ENCODE measurements around the gene KANSL1. TPM values are rescaled to one million over a fixed set of nuclear protein-coding genes. Genes with fewer than 3 reads are reported as not detected.
A peak's percentile ranks its signal among the peaks of the same experiment; 100 is the strongest.

KANSL1 gene
- total RNA-seq, 1 donor from 2014 or later: 112 TPM

DNA sequence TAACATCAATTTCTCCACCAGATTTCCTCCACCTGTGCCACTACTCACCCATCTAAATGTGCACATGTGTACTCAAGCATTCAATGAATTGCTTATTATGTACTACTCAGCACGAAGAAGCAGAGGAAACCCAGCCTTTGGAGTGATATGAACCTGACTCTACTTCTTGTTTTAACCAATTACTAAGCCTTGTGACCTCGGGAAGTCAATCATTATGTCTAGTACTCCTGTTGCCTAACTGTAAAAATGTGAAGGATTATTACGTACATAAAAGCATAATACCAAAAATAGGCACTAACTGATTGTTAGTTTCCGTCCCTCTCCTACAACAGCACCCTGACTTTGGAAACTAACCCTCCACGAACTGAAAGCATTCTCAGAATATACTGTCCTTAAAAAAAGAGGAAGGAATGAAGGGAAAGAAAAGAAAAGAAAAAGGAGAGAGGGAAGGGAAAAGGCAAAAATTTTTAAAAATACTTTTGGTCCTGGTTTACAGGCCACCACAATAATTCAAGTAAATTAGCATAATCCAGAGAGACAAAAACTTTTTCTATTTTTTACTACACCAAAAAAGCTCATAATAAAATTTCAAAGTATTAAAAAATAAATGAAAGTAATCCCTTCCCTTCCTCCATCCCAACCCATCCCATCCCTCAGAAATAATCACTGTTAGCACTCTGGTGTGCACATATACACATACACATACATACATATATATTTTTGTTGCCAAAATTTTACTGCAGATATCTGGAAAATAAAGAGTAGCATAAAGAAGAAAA lies 53.6 kb downstream of the KANSL1 start:
- no peak for DNase-seq

DNA sequence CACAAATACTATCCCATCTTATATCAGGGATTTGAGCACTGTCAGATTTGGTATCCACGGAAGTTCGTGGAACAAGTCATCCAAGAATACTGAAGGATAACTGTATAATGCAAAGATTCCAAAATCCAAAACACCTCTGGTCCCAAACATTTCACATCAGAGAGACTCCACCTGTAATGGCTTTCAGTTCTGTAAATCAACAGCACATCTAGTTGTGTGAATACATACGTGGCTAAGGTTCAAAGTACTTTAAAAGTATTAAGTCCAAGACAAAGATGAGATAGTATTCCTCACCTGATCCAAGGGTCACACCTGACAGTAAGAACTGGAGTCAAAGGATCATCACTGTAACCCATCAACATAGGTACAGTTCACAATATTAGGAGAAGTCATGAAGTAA lies 54.8 kb downstream of the KANSL1 start:
- no peak for DNase-seq

DNA sequence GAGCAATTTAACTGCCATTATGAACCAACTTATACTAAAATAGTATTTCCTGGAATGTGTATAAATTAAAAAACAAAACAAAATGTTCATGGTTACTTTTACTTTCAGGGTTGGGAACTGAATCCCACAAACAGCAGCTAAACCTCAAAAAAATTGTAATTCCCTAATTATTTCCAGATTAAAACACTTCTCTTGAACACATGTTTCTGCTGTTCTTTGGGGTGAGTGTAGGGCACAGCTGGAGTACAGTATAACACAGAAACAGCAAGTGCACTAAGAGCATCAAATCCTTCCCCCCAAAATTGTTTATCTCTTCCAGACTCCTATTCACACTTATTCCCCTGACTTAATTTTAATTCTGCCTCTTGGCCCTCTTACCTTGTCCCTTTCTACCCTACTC lies 56.4 kb downstream of the KANSL1 start:
- peak; percentile 33 for DNase-seq

DNA sequence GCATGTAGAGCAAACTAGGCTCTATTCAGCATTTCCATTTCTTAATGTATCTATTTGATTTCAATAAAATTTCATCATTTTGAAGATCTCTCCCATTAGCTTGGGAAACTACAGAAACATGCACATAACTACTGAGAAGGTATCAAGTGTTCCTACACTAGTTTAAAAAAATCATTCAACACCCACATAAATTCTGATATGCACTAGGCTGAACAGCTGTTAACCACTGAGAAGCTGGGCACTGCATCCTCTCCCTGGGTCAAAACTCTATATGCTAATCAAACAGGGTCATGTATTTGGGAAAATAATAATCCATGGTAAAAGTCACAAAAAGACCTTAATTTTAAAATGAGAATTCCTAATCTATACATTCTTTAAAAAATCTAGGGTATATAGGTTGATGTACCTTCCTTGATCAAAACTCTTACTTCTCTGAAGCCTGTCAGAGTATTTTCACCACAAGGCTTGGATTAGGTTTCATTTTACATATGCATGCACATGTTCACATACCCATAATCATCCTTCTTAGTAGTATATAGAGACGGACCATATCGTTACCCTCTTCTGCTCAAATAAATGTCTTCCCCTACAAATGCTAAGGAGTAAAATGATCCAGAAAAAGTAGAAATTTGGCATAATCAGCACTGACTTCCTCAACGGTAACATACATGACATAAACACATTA lies 57.2 kb downstream of the KANSL1 start:
- no peak for DNase-seq

- no peak for DNase-seq
Measured at GRCh38 chr17:46135126-46135812, 58.0 kb downstream of the KANSL1 start.

GRCh38 chr17:46129302-46129701 lies 63.9 kb downstream of the KANSL1 start:
- no peak for DNase-seq

DNA sequence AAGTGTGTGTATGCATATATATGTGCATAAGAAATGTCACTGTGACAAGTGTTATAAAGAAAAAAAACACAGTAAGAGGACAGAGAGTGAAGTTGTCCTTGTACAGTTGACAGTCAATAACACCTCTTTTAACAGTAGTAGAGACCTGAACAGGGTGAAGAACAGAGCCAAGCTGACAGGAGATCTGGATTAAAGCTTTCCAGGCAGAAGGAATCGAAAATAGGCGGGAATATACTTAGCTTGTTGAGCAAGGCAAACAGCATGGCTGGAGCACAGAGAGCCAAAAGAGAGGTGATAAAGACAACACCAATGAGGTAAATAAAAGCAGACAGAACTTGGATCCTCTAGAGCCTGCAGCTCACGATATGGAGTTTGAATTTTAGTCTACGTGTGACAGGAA lies 64.8 kb downstream of the KANSL1 start:
- DNase-seq: no peak

DNA sequence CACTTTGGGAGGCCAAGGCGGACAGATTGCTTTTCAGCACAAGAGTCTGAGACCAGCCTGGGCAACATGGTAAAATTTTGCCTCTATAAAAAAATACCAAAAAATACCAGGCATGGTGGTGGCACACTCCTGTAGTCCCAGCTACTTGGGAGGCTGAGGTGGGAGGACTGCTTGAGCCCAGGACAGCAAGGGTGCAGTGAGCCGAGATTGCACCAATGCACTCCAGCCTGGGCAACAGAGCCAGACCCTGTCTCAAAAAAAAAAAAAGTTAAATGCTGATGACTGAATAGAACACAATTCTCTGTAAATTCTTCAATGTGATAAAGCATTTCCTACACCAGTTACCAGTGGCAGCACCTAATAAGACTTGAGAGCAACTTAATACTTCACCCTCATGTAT lies 65.7 kb downstream of the KANSL1 start:
- DNase-seq: no peak

DNA sequence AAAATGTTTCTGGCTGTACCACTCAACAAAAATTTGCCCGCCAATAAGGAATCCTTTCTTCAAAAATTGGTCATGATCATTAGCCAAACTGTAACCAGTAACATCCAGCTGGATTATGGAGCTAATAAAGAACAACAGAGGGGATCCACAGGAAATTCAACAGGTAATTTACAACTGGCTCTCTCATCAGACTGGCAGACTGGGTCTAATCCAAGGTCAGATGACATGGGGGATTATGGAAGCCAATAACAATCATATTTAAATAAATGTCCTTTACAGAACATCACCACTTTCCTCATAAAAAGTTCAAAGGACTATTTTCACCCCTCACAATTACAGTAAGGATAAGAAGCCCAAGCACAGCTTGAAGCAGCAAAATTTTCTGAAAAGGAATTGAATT lies 66.4 kb downstream of the KANSL1 start:
- DNase-seq: no peak

GRCh38 chr17:46125831-46126230 lies 67.4 kb downstream of the KANSL1 start:
- DNase-seq: no peak

GRCh38 chr17:46124695-46125592 lies 68.3 kb downstream of the KANSL1 start:
- no peak for DNase-seq

GRCh38 chr17:46123607-46124006 lies 69.6 kb downstream of the KANSL1 start:
- no peak for DNase-seq

DNA sequence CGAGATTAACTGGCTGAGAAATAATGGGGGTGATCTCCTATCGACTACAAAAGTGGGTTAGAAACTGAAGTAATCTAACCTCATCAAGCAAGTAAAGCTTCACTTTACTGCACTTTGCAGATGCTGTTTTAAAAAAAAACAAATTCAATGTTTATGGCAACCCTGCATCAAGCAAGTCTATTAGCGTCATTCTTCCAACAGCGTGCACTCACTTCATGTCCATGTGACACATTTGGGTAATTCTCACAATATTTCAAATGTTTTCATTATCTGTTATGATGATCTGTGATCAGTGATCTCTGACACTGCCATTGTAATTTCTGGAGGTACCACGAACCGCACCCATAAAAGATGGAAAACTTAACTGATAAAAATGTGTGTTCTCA lies 70.8 kb downstream of the KANSL1 start:
- no peak for DNase-seq

GRCh38 chr17:46121841-46122485 lies 71.3 kb downstream of the KANSL1 start:
- no peak for DNase-seq

- DNase-seq: no peak
Measured at GRCh38 chr17:46121165-46121764, 72.0 kb downstream of the KANSL1 start.

DNA sequence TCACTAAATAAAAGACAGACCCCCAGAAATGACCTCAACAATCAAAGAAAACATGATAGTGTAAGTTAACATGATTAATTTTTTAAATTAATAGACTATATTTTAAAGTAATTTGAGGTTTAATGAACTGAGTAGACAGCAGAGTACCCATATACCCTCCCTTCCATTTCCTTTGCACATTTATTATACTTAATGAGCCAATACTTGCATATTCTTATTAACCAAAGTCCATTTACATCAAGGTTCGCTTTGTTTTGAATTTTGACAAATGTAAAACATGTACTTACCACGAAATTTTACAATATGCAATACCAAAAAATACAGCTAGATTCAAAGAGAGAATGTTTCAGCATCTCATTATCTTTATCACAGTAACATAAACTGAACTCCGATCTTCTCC lies 72.7 kb downstream of the KANSL1 start:
- DNase-seq: no peak

DNA sequence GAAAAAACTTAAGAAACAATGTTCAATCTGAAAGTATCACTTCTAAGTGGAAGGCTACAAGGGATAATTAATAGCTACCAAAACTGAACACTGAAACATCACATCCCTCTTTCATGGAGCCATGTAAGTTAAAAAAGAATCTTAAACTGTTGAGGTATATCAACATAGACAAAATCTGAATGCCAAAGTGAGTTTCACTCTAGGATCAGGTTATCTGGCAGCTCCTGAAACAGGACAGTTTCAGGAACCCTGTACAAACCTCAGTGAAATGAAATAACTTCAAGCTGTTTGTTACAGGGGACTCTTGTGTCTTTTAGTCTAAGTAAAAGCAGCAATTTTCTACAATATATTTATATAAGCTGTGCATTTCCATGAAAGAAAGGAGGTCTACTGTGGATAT lies 73.2 kb downstream of the KANSL1 start:
- no peak for DNase-seq

- no peak for DNase-seq
Measured at GRCh38 chr17:46118964-46119363, 74.3 kb downstream of the KANSL1 start.

DNA sequence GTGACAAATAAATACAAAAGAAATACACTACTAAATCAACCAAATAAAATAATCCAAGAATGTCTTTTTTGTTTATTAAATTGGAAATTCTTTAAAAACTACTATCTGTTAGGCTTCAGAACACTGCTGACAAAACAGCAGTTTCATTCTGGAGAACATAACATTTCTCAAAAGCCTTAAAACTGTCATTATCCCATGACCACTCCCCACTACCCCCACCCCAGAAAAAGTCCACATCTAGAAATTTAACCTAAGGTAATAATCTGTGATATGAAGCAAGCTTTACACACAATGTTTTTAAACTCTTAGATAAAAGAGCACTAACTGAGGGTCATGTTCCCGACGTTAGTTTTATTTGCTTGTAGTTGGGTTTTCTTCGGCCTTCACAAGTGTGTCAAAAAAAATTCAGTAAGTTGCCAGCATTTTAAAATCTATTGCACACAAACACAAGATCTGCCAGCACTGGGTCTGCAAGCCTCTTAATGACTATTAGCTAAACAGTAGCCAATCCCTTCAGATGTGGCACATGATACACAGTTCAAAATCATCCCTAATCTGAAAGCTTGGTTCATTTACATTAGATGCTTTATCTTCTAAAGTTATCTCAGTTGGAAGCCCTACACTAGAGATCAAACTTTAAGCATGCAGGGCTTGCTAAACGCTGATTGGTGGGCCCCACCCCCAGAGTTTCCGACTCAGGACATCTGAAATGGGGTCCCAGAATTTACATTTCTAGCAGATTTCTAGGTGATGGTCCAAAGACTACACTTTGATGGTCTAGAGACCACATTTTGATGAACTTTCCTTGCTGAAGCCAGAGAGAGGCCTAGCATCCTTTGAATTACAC lies 75.2 kb downstream of the KANSL1 start:
- DNase-seq: no peak

DNA sequence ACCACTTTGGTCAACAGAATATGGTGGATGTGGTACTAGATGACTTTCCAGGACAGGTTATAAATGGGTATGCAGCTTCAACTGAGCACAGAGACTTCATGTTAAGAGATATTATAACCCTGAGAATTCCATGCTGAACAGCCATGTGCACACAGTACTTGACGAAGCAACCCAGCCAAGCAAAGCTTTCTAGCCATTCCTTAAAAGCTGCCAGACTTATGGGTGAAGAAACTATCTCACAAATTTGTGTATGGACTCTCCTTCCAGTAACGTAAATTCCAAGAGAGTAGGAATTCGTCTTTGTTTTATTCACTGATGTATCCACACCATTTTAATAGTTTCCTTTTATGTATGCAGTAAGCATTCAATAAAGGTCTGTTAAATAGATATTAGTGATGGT lies 76.1 kb downstream of the KANSL1 start:
- no peak for DNase-seq

All from skin of body (tissue), 2 donors.